Measurements from ENCODE around the gene NFKB1.
"Not testable (repeated sequence)": the region's sequence is repeated elsewhere in the genome, so short reads cannot be mapped to it uniquely, and the experiment has no call there.

The NFKB1 gene

GRCh38 chr4:102598762-102599374 is 97.7 kb downstream of the NFKB1 start:
- no peak for DNase-seq (ENCODE audit: low read depth)

DNA sequence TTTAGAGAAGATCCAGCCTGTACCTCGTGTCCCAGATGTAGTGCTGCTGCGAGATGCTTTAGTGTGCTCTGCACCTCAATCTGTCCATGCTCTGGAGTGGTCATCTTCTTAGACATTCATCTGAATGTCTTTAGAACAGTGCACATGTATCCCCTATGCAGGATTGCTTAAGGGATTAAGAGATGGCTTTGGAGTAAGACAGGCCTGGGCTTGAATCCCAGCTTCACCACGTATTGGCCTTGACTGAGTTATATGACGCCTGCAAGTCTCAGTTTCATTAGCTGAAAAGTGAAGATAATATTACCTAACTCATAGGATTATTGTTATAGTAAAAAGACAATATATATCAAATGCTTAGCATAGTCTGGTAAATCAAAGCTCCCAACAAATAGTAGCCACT is 98.3 kb downstream of the NFKB1 start:
- DNase-seq (ENCODE audit: low read depth) = no peak

DNA sequence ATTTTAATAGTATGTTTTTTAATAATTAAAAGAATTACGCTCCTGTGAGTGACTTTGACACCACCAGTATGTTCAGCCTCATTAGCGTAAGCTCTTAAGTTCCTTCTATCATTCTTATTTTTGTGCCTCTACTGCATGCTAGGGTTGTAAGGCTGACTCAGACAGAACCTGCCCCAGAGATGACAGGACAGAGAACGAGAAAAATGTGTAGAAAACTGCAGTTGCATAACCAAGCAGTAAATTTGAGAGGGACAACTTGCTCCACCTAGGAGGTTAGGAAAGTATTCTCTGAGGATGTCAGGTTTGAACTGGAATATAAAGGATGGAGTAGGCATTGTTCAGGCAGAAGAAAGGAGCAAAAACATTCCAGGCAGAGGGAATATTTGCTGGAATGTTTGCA is 98.7 kb downstream of the NFKB1 start:
- DNase-seq (ENCODE audit: low read depth) = no peak

DNA sequence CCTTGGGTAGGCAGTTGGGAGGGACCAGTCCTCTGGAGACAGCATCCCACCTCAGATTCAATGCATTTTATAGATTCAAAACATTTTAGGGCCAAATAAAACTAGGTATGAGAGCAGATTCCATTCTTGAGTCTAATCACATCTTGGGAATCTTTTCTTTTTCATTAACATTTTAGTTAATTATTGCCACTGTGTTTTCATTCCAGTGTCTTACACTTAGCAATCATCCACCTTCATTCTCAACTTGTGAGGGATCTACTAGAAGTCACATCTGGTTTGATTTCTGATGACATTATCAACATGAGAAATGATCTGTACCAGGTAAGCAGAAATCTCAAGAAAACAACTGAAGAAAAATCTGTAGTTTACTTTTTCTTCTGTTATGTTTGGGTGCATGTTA is 99.5 kb downstream of the NFKB1 start:
- no peak for DNase-seq (ENCODE audit: low read depth)

DNA sequence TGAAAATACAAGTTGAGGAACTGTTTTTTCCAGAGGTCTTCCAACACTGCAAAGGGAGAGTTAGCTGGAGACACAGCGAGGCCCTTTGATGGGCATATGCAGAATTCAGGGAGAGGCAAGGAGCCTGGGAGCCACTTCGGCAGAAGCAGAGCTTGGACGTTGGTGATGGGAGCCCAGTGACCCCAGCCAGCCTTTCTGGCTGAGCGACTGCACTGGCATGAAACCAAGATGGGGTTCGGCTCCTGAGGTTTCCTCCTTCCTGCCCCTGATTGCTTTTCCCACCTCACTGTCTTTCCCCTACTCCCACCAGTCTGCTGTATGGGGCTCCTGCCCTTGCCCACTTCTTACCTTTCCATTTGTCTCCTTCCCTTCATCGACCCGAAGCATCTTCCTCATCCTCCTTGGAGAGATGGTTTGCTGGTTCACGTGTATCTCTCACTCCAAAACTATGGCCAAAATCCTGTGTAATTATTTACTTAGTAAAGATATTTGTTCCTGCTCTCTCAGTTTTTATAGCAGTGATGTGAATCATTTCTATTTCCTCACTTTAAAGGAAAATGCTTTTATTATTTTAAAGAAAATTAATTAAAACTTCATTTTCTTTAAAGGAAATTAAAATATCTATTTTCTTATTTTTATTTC is 100.5 kb downstream of the NFKB1 start:
- DNase-seq (ENCODE audit: low read depth) = no peak

DNA sequence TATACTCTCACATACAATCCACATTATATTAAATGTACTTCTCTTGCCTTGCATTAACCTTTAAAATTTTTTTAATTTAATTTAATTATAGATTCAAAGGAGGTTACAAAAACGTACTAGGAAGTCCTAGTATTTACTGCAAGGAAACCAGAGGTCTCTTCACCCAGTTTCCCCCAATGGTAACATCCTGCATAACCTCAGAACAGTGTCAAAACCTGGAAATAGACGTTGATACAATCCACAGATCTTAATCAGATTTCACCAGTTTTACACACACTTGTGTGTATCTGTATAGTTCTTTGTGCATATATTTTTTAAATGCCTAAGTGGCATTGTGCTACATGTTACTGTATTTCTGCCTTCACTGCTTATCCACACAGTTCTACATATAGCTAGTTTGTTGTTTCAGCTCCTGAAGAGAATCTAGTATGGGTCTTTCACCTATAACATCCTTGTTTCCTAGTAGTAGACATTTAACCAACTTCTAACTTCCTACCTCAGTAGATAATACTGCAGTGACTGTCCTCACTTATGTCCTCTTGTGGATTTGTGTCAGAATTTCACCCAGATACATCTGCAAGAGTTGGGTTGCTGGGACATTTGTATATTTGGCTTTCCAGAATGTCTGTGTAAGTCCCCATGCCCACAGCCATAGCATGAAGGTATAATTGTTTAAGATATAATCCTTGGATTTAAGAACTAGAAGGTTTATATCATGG is 103.2 kb downstream of the NFKB1 start:
- DNase-seq (ENCODE audit: low read depth) = no peak

DNA sequence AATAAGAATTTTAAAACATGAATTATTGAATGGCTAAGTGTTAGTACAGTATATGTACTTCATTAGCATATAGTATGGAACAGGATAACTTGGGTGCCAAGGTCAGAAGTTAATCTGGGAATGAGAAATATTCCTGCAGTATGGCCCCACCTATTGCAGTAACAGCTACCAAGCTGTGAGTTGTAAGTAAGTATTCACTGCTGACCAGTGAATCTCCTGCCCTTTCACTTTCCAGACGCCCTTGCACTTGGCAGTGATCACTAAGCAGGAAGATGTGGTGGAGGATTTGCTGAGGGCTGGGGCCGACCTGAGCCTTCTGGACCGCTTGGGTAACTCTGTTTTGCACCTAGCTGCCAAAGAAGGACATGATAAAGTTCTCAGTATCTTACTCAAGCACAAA is 105.1 kb downstream of the NFKB1 start:
- DNase-seq (ENCODE audit: low read depth) = no peak

DNA sequence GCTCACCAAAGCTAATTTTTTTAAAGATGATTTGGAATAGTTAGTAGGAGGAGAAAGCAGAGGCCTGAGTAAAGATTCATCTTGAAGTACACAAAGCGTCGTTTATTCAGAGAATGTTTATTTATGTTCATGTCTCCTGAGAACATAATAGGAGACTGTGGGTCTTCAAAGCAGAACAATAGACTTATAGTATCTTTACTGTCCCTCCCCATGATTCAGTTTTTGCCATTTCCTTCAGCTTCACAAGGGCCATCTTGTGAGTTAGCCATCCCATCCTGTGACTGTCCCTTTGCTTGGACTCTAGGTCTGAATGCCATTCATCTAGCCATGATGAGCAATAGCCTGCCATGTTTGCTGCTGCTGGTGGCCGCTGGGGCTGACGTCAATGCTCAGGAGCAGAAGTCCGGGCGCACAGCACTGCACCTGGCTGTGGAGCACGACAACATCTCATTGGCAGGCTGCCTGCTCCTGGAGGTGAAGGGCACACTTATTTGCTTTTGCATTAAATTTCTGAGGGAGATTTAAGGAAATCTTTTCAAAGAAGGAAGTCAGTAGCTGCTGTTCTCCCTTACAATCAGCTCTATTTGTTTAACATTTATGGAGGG is 105.8 kb downstream of the NFKB1 start:
- no peak for DNase-seq (ENCODE audit: low read depth)

DNA sequence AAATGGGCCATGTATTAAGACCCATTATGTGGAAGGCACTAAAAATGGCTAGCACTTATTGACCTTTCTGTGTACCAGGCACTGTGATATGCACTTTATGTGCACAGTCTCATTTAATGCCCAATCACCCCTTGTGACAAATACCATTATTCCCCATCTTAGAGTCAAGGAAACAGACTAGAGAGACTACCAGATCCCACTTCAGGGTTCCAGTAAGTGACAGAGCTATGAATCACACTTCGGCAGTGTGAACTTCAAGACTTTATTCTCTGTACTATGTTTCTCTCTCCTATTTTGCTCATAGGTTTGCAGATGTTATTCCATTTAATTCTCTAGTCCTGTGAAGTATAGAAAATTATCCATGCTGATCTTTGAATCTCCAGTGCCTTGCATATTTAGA is 107.0 kb downstream of the NFKB1 start:
- no peak for DNase-seq (ENCODE audit: low read depth)

DNA sequence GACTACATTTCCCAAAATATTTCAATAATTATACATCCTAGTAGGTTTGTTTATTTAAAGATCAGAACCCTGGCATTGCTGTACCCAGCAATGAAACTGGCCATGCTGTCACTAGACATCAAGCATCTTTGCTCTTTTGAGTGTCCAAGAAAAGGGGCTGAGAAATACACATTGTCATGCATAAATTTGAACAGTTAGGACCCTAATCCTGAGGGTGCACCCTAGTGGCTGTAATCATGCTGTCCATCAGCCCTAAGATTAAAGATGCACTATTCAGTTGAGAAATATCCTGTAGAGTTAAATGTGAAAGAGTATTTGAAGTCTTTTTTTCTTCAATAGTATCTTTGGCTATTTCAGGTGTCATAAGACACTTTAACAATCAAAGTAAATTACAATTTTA is 108.8 kb downstream of the NFKB1 start:
- no peak for DNase-seq (ENCODE audit: low read depth)

GRCh38 chr4:102610476-102610875 is 109.3 kb downstream of the NFKB1 start:
- DNase-seq (ENCODE audit: low read depth) = no peak

- no peak for DNase-seq (ENCODE audit: low read depth)
These were observed 111.1 kb downstream of the NFKB1 start for GRCh38 chr4:102612210-102612609.

DNA sequence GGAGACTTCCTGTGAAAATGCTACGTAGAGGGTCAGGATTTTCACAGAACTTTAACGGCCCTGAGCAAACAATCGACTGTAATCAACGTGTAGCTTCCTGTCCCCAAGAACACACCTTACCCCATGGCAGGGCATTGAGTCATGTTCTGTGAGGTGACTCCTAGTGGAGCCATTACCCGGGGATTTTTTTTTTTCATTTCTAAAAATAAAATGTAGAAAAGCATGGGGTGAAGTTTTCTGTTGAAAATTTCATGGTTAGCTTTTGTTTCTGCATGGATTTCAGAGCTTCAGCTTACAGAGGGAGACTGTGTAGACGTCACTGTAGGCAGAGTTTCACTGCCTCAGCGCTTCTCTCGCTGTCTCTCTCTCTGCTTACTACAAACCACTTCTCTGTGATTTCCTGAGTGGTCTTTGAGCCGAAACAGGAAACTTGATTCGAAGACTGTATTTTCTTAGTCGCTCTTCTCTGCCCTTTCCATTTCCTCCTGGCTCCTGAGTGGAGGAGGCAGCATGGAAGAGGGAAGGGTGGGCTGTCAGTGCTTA is 111.7 kb downstream of the NFKB1 start:
- no peak for DNase-seq (ENCODE audit: low read depth)

DNA sequence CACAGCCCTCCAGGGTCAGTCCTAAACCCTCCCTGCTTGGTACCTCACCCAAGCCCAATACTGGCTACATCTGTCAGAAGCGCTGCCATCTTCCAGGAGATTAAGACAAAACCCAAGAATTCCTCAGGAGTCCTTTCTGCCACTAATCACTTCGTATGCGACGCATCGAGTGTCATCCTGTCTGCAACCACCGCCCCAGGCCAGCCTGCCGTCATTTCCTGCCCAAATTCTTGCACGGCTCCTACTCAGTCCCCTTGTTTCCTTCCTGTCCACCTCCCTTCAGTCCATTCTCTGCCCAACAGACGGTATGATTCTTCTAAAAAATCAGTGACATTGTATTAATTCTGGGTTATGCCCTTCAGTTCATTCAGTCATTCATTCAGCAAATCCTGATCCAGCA is 113.6 kb downstream of the NFKB1 start:
- DNase-seq (ENCODE audit: low read depth) = no peak

GRCh38 chr4:102616636-102617035 is 115.5 kb downstream of the NFKB1 start:
- no peak for DNase-seq (ENCODE audit: low read depth)

DNA sequence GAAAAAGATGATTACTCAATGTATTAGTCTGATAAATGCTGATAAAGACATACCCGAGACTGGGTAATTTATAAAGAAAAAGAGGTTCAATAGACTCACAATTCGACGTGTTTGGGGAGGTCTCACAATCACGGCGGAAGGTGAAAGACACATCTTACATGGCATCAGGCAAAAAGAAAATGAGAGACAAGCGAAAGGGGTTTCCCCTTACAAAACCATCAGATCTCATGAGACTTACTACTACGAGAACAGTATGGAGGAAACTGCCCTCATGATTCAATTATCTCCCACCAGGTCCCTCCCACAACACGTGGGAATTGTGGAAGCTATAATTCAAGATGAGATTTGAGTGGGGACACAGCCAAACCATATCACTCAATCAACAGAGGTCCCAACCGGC is 117.9 kb downstream of the NFKB1 start:
- DNase-seq (ENCODE audit: low read depth) = not testable (repeated sequence)

- not testable (repeated sequence) for DNase-seq (ENCODE audit: low read depth)
These were observed 118.8 kb downstream of the NFKB1 start for GRCh38 chr4:102619776-102620631.

GRCh38 chr4:102620697-102621497 is 119.7 kb downstream of the NFKB1 start:
- no peak for DNase-seq (ENCODE audit: low read depth)

DNA sequence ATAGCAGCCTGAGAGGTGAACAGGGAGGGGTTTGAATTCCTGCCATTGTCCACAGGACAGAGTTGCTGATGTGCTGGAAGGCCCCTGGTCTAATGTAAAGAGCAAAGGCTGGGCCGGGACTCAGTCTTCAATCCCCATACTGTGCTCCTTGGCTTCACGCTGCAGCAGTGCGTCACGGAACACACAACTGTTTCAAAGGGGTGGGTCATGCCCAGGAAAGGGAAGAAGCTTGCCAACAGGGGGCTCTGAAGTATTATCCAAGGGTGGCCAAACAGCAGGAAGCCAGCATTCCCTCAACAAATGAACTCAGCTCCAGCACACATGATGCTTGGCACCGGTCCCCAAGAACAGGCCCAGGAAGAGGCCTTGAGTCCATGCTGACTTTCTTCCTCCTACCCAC is 122.5 kb downstream of the NFKB1 start:
- DNase-seq (ENCODE audit: low read depth) = no peak

DNA sequence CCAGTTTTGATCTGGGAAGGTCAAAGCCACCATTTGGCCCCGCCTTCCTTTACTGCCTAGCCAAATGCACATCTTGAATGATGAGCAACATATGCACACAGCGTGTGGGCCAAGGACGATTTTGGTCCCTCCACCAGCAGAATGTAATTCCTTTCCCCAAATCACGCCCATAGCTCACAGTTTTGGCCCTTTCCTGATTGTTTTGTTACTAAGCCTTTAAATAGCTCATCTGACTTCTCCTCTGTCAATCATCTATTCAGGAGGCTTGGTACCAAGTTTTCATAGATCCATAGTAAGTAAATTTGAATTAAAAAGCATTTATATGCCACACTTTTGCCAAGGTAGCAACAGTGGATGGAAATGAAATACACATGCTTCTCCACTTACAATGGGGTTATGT is 123.3 kb downstream of the NFKB1 start:
- DNase-seq (ENCODE audit: low read depth) = no peak
